Measurements from ENCODE around the gene FAF1.
"Not testable (repeated sequence)": the region's sequence is repeated elsewhere in the genome, so short reads cannot be mapped to it uniquely, and the experiment has no call there.

Gene FAF1

GRCh38 chr1:50952566-50952965 is 7.5 kb downstream of the FAF1 start:
- DNase-seq, result not testable (repeated sequence)

GRCh38 chr1:50950396-50950795 is 9.7 kb downstream of the FAF1 start:
- no peak for DNase-seq

- DNase-seq, result no peak
Measured at GRCh38 chr1:50949286-50949982, 10.6 kb downstream of the FAF1 start.

GRCh38 chr1:50942334-50942733 is 17.7 kb downstream of the FAF1 start:
- DNase-seq, result no peak

GRCh38 chr1:50940291-50940690 is 19.8 kb downstream of the FAF1 start:
- DNase-seq, result no peak

GRCh38 chr1:50936321-50936720 is 23.7 kb downstream of the FAF1 start:
- DNase-seq, result no peak

GRCh38 chr1:50935276-50935675 is 24.8 kb downstream of the FAF1 start:
- not testable (repeated sequence) for DNase-seq

- no peak for DNase-seq
Measured at GRCh38 chr1:50934838-50935237, 25.2 kb downstream of the FAF1 start.

GRCh38 chr1:50933770-50934169 is 26.3 kb downstream of the FAF1 start:
- not testable (repeated sequence) for DNase-seq

GRCh38 chr1:50932043-50932442 is 28.0 kb downstream of the FAF1 start:
- DNase-seq, result not testable (repeated sequence)

- DNase-seq, result no peak
Measured at GRCh38 chr1:50930965-50931737, 28.9 kb downstream of the FAF1 start.

GRCh38 chr1:50930193-50930592 is 29.9 kb downstream of the FAF1 start:
- DNase-seq, result no peak

GRCh38 chr1:50929376-50929958 is 30.6 kb downstream of the FAF1 start:
- DNase-seq, result no peak

GRCh38 chr1:50923564-50923963 is 36.5 kb downstream of the FAF1 start:
- no peak for DNase-seq

GRCh38 chr1:50921029-50921428 is 39.0 kb downstream of the FAF1 start:
- DNase-seq, result no peak

GRCh38 chr1:50920409-50920808 is 39.7 kb downstream of the FAF1 start:
- no peak for DNase-seq

GRCh38 chr1:50917138-50918137 is 42.6 kb downstream of the FAF1 start:
- DNase-seq, result no peak

GRCh38 chr1:50915621-50916020 is 44.4 kb downstream of the FAF1 start:
- no peak for DNase-seq

GRCh38 chr1:50913954-50914353 is 46.1 kb downstream of the FAF1 start:
- DNase-seq, result no peak

- DNase-seq, result not testable (repeated sequence)
Measured at GRCh38 chr1:50910356-50910755, 49.7 kb downstream of the FAF1 start.

GRCh38 chr1:50907610-50908009 is 52.5 kb downstream of the FAF1 start:
- not testable (repeated sequence) for DNase-seq

GRCh38 chr1:50906050-50906449 is 54.0 kb downstream of the FAF1 start:
- DNase-seq, result not testable (repeated sequence)

- DNase-seq, result no peak
Measured at GRCh38 chr1:50902419-50902818, 57.6 kb downstream of the FAF1 start.

All from NCI-H2171 (cell line).